HEK293 (cell line): ENCODE data around the gene PPP6R3.

Source experiments
- SETDB1 ChIP-seq: IDR thresholded peaks from one replicate; pipeline ENCODE4 v1.6.1; 2017; ENCODE audit warnings: mild to moderate bottlenecking, low read length, moderate library complexity, mixed read lengths; ENCODE audit not compliant: insufficient read length
- TF ChIP-seq, protein P1 (sequence below): fragments of 450-650 bp; formaldehyde crosslinking; optimal IDR thresholded peaks from 2 replicates; pipeline ENCODE3; 2016; ENCODE audit warnings: missing biosample characterization, mild to moderate bottlenecking, missing genetic modification characterization
- TF ChIP-seq, protein P2 (sequence below): fragments of 450-650 bp; formaldehyde crosslinking; IDR thresholded peaks from 2 replicates; pipeline ENCODE4 v1.5.1; 2016; ENCODE audit warnings: missing biosample characterization, missing genetic modification characterization

GRCh38 chr11:68481579-68482240 is 21.2 kb downstream of the PPP6R3 start:
- no peak for TF ChIP-seq SETDB1
- TF ChIP-seq, protein P1, sequence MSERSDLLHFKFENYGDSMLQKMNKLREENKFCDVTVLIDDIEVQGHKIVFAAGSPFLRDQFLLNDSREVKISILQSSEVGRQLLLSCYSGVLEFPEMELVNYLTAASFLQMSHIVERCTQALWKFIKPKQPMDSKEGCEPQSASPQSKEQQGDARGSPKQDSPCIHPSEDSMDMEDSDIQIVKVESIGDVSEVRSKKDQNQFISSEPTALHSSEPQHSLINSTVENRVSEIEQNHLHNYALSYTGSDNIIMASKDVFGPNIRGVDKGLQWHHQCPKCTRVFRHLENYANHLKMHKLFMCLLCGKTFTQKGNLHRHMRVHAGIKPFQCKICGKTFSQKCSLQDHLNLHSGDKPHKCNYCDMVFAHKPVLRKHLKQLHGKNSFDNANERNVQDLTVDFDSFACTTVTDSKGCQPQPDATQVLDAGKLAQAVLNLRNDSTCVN (tag by site-specific recombination), result no peak
- TF ChIP-seq, protein P2, sequence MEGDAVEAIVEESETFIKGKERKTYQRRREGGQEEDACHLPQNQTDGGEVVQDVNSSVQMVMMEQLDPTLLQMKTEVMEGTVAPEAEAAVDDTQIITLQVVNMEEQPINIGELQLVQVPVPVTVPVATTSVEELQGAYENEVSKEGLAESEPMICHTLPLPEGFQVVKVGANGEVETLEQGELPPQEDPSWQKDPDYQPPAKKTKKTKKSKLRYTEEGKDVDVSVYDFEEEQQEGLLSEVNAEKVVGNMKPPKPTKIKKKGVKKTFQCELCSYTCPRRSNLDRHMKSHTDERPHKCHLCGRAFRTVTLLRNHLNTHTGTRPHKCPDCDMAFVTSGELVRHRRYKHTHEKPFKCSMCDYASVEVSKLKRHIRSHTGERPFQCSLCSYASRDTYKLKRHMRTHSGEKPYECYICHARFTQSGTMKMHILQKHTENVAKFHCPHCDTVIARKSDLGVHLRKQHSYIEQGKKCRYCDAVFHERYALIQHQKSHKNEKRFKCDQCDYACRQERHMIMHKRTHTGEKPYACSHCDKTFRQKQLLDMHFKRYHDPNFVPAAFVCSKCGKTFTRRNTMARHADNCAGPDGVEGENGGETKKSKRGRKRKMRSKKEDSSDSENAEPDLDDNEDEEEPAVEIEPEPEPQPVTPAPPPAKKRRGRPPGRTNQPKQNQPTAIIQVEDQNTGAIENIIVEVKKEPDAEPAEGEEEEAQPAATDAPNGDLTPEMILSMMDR, result no peak
